ENCODE data around the gene IL17RA.
"Not testable (repeated sequence)": the region's sequence is repeated elsewhere in the genome, so short reads cannot be mapped to it uniquely, and the experiment has no call there.

The IL17RA gene

GRCh38 chr22:17084554-17085276 is at the start of gene IL17RA:
IL17RA (plus strand) TSS chr22:17085000; CDS start chr22:17085092, 92 bp downstream.
- Mint-ChIP-seq H3K9me3 (no peaks in the 10 kb centered on the region), H3K27me3 (ENCODE audit: low read depth) (no peaks in the 10 kb centered on the region), H3K4me3 (peak within 1 kb of the TSS; percentile 93), H3K36me3 (ENCODE audit: low read depth) (peaks cover 26% of the 10 kb centered on the region), H3K4me1 (ENCODE audit: low read depth) (peaks cover 35% of the 10 kb centered on the region), H3K27ac (peak within 1 kb of the TSS; percentile 91)
- peak; percentile 91 for DNase-seq (ENCODE audit: low spot score)

- H3K4me1 Mint-ChIP-seq (ENCODE audit: low read depth) = peaks cover 2% of the 10 kb centered on the region
- peaks cover 20% of the 10 kb centered on the region for H3K27me3 Mint-ChIP-seq (ENCODE audit: low read depth)
- no peaks in the 10 kb centered on the region for H3K36me3 Mint-ChIP-seq (ENCODE audit: low read depth)
- no peaks in the 10 kb centered on the region for H3K9me3 Mint-ChIP-seq
- no peak for DNase-seq (ENCODE audit: low spot score)
- no peak overlapping the region for H3K4me3 Mint-ChIP-seq
- no peak overlapping the region for H3K27ac Mint-ChIP-seq
Measured at GRCh38 chr22:17035246-17035645, 49.6 kb upstream of the IL17RA start.

GRCh38 chr22:17035976-17036841 is 48.6 kb upstream of the IL17RA start:
- Mint-ChIP-seq H3K27ac (peak overlapping the region; percentile 41), H3K27me3 (ENCODE audit: low read depth) (peaks cover 20% of the 10 kb centered on the region), H3K4me3 (peak overlapping the region; percentile 38)
- H3K4me1 Mint-ChIP-seq (ENCODE audit: low read depth); H3K36me3 Mint-ChIP-seq (ENCODE audit: low read depth); H3K9me3 Mint-ChIP-seq; DNase-seq (ENCODE audit: low spot score): not testable (repeated sequence)

- peak overlapping the region; percentile 26 for H3K27ac Mint-ChIP-seq
- peak overlapping the region; percentile 55 for H3K4me3 Mint-ChIP-seq
- not testable (repeated sequence) for H3K4me1 Mint-ChIP-seq (ENCODE audit: low read depth); H3K36me3 Mint-ChIP-seq (ENCODE audit: low read depth); DNase-seq (ENCODE audit: low spot score); H3K9me3 Mint-ChIP-seq
- H3K27me3 Mint-ChIP-seq (ENCODE audit: low read depth) = peaks cover 20% of the 10 kb centered on the region
Measured at GRCh38 chr22:17036842-17037711, 47.7 kb upstream of the IL17RA start.

- Mint-ChIP-seq H3K36me3 (ENCODE audit: low read depth) (no peaks in the 10 kb centered on the region), H3K27ac (no peak overlapping the region), H3K4me3 (no peak overlapping the region), H3K9me3 (no peaks in the 10 kb centered on the region), H3K4me1 (ENCODE audit: low read depth) (no peaks in the 10 kb centered on the region), H3K27me3 (ENCODE audit: low read depth) (peaks cover 6% of the 10 kb centered on the region)
- no peak for DNase-seq (ENCODE audit: low spot score)
Measured at GRCh38 chr22:17043521-17043920, 41.3 kb upstream of the IL17RA start.

GRCh38 chr22:17046566-17047348 is 38.0 kb upstream of the IL17RA start:
- H3K27ac Mint-ChIP-seq = no peak overlapping the region
- DNase-seq (ENCODE audit: low spot score) = no peak
- no peaks in the 10 kb centered on the region for H3K36me3 Mint-ChIP-seq (ENCODE audit: low read depth)
- peaks cover 6% of the 10 kb centered on the region for H3K27me3 Mint-ChIP-seq (ENCODE audit: low read depth)
- H3K4me1 Mint-ChIP-seq (ENCODE audit: low read depth) = no peaks in the 10 kb centered on the region
- H3K9me3 Mint-ChIP-seq = no peaks in the 10 kb centered on the region
- H3K4me3 Mint-ChIP-seq = no peak overlapping the region

- DNase-seq (ENCODE audit: low spot score) = no peak
- Mint-ChIP-seq H3K4me3 (no peak overlapping the region), H3K36me3 (ENCODE audit: low read depth) (no peaks in the 10 kb centered on the region), H3K27ac (no peak overlapping the region), H3K9me3 (no peaks in the 10 kb centered on the region), H3K27me3 (ENCODE audit: low read depth) (peaks cover 6% of the 10 kb centered on the region), H3K4me1 (ENCODE audit: low read depth) (no peaks in the 10 kb centered on the region)
Measured at GRCh38 chr22:17047656-17048055, 37.1 kb upstream of the IL17RA start.

GRCh38 chr22:17056058-17056457 is 28.7 kb upstream of the IL17RA start:
- no peaks in the 10 kb centered on the region for H3K36me3 Mint-ChIP-seq (ENCODE audit: low read depth)
- peaks cover 2% of the 10 kb centered on the region for H3K4me1 Mint-ChIP-seq (ENCODE audit: low read depth)
- DNase-seq (ENCODE audit: low spot score) = no peak
- no peak overlapping the region for H3K4me3 Mint-ChIP-seq
- peaks cover 1% of the 10 kb centered on the region for H3K27me3 Mint-ChIP-seq (ENCODE audit: low read depth)
- no peaks in the 10 kb centered on the region for H3K9me3 Mint-ChIP-seq
- no peak overlapping the region for H3K27ac Mint-ChIP-seq

GRCh38 chr22:17056807-17057206 is 28.0 kb upstream of the IL17RA start:
- DNase-seq (ENCODE audit: low spot score) = no peak
- Mint-ChIP-seq H3K27me3 (ENCODE audit: low read depth) (peaks cover 1% of the 10 kb centered on the region), H3K9me3 (no peaks in the 10 kb centered on the region), H3K36me3 (ENCODE audit: low read depth) (no peaks in the 10 kb centered on the region), H3K4me1 (ENCODE audit: low read depth) (peaks cover 2% of the 10 kb centered on the region), H3K27ac (no peak overlapping the region), H3K4me3 (no peak overlapping the region)

GRCh38 chr22:17057959-17058814 is 26.6 kb upstream of the IL17RA start:
- Mint-ChIP-seq H3K27ac (no peak overlapping the region), H3K36me3 (ENCODE audit: low read depth) (no peaks in the 10 kb centered on the region), H3K9me3 (no peaks in the 10 kb centered on the region), H3K4me3 (no peak overlapping the region), H3K27me3 (ENCODE audit: low read depth) (no peaks in the 10 kb centered on the region), H3K4me1 (ENCODE audit: low read depth) (peaks cover 4% of the 10 kb centered on the region)
- peak; percentile 15 for DNase-seq (ENCODE audit: low spot score)

GRCh38 chr22:17060126-17060525 is 24.7 kb upstream of the IL17RA start:
- peaks cover 7% of the 10 kb centered on the region for H3K4me1 Mint-ChIP-seq (ENCODE audit: low read depth)
- no peak overlapping the region for H3K4me3 Mint-ChIP-seq
- H3K27ac Mint-ChIP-seq = no peak overlapping the region
- DNase-seq (ENCODE audit: low spot score) = no peak
- no peaks in the 10 kb centered on the region for H3K36me3 Mint-ChIP-seq (ENCODE audit: low read depth)
- H3K9me3 Mint-ChIP-seq = no peaks in the 10 kb centered on the region
- no peaks in the 10 kb centered on the region for H3K27me3 Mint-ChIP-seq (ENCODE audit: low read depth)

GRCh38 chr22:17063411-17064106 is 21.2 kb upstream of the IL17RA start:
- no peak overlapping the region for H3K4me3 Mint-ChIP-seq
- no peaks in the 10 kb centered on the region for H3K9me3 Mint-ChIP-seq
- no peak for DNase-seq (ENCODE audit: low spot score)
- H3K36me3 Mint-ChIP-seq (ENCODE audit: low read depth) = no peaks in the 10 kb centered on the region
- H3K4me1 Mint-ChIP-seq (ENCODE audit: low read depth) = peaks cover 4% of the 10 kb centered on the region
- peaks cover under 1% of the 10 kb centered on the region for H3K27me3 Mint-ChIP-seq (ENCODE audit: low read depth)
- no peak overlapping the region for H3K27ac Mint-ChIP-seq

All from T-helper 2 cell treated with Interferon-gamma antibody and Interleukin-4, amounts not matched to agents 5 μg/mL and 100 μg/mL, for 36 hours (primary cell).